PC-9 (cell line): ENCODE results near the gene FANK1. TPM values are rescaled to one million over a fixed set of nuclear protein-coding genes. Genes with fewer than 3 reads are reported as not detected.

Source experiments
- BruUV-seq: library from RNA; stranded (reverse); fragments of 400-500 nt; replicated peaks from 2 replicates; lab custom pipeline; 2021; lab: Mats Ljungman, UMichigan
- CTCF ChIA-PET: fragments of 300-600 bp; sonication (Branson Sonifier 250); formaldehyde crosslinking; loops from one replicate; lab custom pipeline; 2022; ENCODE audit warnings: antibody characterized with exemption; lab: Charles Lee
- POLR2A ChIA-PET: fragments of 300-600 bp; sonication (Branson Sonifier 250); formaldehyde crosslinking; loops from one replicate; lab custom pipeline; 2022; ENCODE audit warnings: antibody characterized with exemption; ENCODE audit not compliant: unreplicated experiment; lab: Charles Lee
- DNase-seq, 2 experiments: peaks; one replicate each; pipeline versions ENCODE4 v3.0.0 to v3.0.0-alpha.2; 2015 to 2022; ENCODE audit warnings: mixed read lengths in 1 of 2
- H2AFZ ChIP-seq: fragments of 200-600 bp; sonication (generic); 2 replicates; pipeline ENCODE4 v1.8.1; 2017; ENCODE audit warnings: antibody characterized with exemption
- H3F3A ChIP-seq: fragments of 200-600 bp; sonication (generic); 2 replicates; pipeline ENCODE4 v1.8.1; 2017; ENCODE audit warnings: antibody characterized with exemption, mild to moderate bottlenecking, low read depth; ENCODE audit not compliant: insufficient read depth
- H3K27ac ChIP-seq: fragments of 200-600 bp; sonication (generic); 2 replicates; pipeline ENCODE4 v1.6.1; 2016; ENCODE audit warnings: mixed run types
- H3K27me3 ChIP-seq: fragments of 200-600 bp; sonication (generic); 2 replicates; pipeline ENCODE4 v1.6.1; 2016; ENCODE audit warnings: low read depth, mixed run types; ENCODE audit not compliant: insufficient read depth
- H3K36me3 ChIP-seq: fragments of 200-600 bp; sonication (generic); 2 replicates; pipeline ENCODE4 v1.6.1; 2016; ENCODE audit warnings: low read depth, mixed run types
- H3K4me1 ChIP-seq: fragments of 200-600 bp; sonication (generic); replicated peaks from 2 replicates; pipeline ENCODE4 v1.6.1; 2016; ENCODE audit warnings: mixed run types; ENCODE audit not compliant: insufficient read depth
- H3K4me2 ChIP-seq: fragments of 200-600 bp; sonication (generic); 2 replicates; pipeline ENCODE4 v1.6.1; 2017; ENCODE audit warnings: mixed run types
- H3K4me3 ChIP-seq: fragments of 200-600 bp; sonication (generic); 2 replicates; pipeline ENCODE4 v1.6.1; 2016; ENCODE audit warnings: mixed run types
- H3K79me2 ChIP-seq: fragments of 200-600 bp; sonication (generic); 2 replicates; pipeline ENCODE4 v1.6.1; 2017; ENCODE audit warnings: low read depth, mixed run types
- H3K9me2 ChIP-seq: fragments of 200-600 bp; sonication (generic); 2 replicates; pipeline ENCODE4 v1.8.1; 2017; ENCODE audit warnings: mild to moderate bottlenecking; ENCODE audit not compliant: insufficient read depth
- H3K9me3 ChIP-seq: fragments of 200-600 bp; sonication (generic); 2 replicates; pipeline ENCODE4 v1.8.1; 2016; ENCODE audit warnings: low read depth; ENCODE audit not compliant: insufficient read depth
- H4K20me1 ChIP-seq: fragments of 200-600 bp; sonication (generic); 2 replicates; pipeline ENCODE4 v1.8.1; 2017; ENCODE audit not compliant: insufficient read depth
- EZH2 ChIP-seq: fragments of 200-600 bp; sonication (generic); IDR thresholded peaks from 2 replicates; pipeline ENCODE4 v1.8.0; 2017; ENCODE audit warnings: antibody characterized with exemption, low read depth
- intact Hi-C: fragments of 100-400 bp; cut with micrococcal nuclease; formaldehyde crosslinking; loops from one replicate; pipeline ENCODE4 v1.10.0; 2022; ENCODE audit not compliant: unreplicated experiment
- total RNA-seq: library from RNA; stranded (reverse); gene quantifications from 2 replicates; pipeline ENCODE4 v1.2.3, GENCODE V29; 2021
- TF ChIP-seq, protein P1 (sequence below): fragments of 200-600 bp; sonication (generic); conservative IDR thresholded peaks from 2 replicates; pipeline ENCODE4 v1.6.1; 2017; ENCODE audit warnings: mixed run types, antibody characterized with exemption, mild to moderate bottlenecking, moderate library complexity

Gene FANK1
- total RNA-seq, 1 experiment from 2014 or later, result 21.4 TPM

DNA sequence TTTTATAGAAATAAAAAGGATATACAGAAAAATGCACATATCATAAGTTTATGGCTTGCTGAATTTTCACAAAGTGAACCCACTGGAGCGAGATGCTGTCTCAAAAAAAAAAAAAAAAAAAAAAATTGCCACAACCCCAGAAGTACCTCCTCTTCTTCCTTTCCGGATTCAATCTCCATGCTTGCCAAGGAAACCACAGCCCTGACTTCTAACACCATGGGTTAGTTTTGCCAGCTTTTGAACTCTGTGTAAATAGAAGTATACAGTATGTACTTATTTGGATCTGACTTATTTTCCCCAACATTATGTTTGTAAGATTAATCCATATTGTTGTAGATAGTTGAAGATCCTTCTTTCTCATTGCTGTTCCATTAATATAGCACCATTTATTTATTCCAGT, 40.0 kb downstream of the FANK1 start:
- ChIA-PET CTCF (no interaction called here), POLR2A (interaction anchor here (0.7 kb wide), 1 partner anchor 1081 kb away, joined by 7 read pairs; no protein-coding TSS in a partner anchor)
- BruUV-seq, result no TSS peak

DNA sequence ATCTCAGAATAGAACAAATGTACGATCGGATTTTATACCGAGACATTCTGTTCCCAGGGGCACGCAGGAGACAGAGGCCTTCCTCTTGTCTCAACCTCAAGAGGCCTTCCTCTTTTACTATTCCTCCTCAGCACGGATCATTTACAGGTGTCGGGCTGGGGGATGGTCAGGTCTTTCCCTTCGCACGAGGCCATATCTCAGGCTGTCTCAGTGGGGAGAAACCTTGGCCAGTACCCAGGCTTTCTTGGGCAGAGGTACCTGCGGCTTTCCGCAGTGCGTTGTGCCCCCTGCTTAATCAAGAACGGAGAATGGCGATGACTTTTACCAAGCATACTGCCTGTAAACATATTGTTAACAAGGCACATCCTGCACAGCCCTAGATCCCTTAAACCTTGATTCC, 44.2 kb downstream of the FANK1 start:
- no peak overlapping the region for H2AFZ ChIP-seq
- no peaks in the 10 kb centered on the region for H3K79me2 ChIP-seq
- POLR2A ChIA-PET, result no interaction called here
- H3K4me2 ChIP-seq, result no peak overlapping the region
- no peak overlapping the region for H3K4me3 ChIP-seq
- CTCF ChIA-PET, result no interaction called here
- H3K9me2 ChIP-seq, result no peaks in the 10 kb centered on the region
- H3K36me3 ChIP-seq, result no peaks in the 10 kb centered on the region
- no peaks in the 10 kb centered on the region; the same call in 1 of the 2 replicates for H3K9me3 ChIP-seq
- H4K20me1 ChIP-seq, result no peaks in the 10 kb centered on the region
- TF ChIP-seq, protein P1, sequence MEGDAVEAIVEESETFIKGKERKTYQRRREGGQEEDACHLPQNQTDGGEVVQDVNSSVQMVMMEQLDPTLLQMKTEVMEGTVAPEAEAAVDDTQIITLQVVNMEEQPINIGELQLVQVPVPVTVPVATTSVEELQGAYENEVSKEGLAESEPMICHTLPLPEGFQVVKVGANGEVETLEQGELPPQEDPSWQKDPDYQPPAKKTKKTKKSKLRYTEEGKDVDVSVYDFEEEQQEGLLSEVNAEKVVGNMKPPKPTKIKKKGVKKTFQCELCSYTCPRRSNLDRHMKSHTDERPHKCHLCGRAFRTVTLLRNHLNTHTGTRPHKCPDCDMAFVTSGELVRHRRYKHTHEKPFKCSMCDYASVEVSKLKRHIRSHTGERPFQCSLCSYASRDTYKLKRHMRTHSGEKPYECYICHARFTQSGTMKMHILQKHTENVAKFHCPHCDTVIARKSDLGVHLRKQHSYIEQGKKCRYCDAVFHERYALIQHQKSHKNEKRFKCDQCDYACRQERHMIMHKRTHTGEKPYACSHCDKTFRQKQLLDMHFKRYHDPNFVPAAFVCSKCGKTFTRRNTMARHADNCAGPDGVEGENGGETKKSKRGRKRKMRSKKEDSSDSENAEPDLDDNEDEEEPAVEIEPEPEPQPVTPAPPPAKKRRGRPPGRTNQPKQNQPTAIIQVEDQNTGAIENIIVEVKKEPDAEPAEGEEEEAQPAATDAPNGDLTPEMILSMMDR, result no peak
- TF ChIP-seq EZH2, result no peak
- DNase-seq, result no peak
- no peaks in the 10 kb centered on the region for H3F3A ChIP-seq
- intact Hi-C loops, result no loop called here
- no TSS peak for BruUV-seq
- H3K4me1 ChIP-seq, result no peaks in the 10 kb centered on the region
- H3K27ac ChIP-seq, result no peak overlapping the region
- H3K27me3 ChIP-seq, result no peaks in the 10 kb centered on the region

More for the DNA sequence above, 40.0 kb downstream of the FANK1 start:
- no peaks in the 10 kb centered on the region for H3K9me3 ChIP-seq
- no peaks in the 10 kb centered on the region for H3K36me3 ChIP-seq
- TF ChIP-seq, protein P1, result no peak
- no peak for TF ChIP-seq EZH2
- no peak overlapping the region for H2AFZ ChIP-seq
- no peaks in the 10 kb centered on the region for H3K79me2 ChIP-seq
- H3K4me1 ChIP-seq, result peaks cover 13% of the 10 kb centered on the region
- H4K20me1 ChIP-seq, result no peaks in the 10 kb centered on the region
- no peaks in the 10 kb centered on the region for H3K9me2 ChIP-seq
- H3K4me2 ChIP-seq, result no peak overlapping the region
- H3K27ac ChIP-seq, result no peak overlapping the region
- no peaks in the 10 kb centered on the region for H3K27me3 ChIP-seq
- peaks cover 2% of the 10 kb centered on the region; the same call in 1 of the 2 replicates for H3F3A ChIP-seq
- intact Hi-C loops, result no loop called here
- H3K4me3 ChIP-seq, result no peak overlapping the region
- no peak for DNase-seq

DNA sequence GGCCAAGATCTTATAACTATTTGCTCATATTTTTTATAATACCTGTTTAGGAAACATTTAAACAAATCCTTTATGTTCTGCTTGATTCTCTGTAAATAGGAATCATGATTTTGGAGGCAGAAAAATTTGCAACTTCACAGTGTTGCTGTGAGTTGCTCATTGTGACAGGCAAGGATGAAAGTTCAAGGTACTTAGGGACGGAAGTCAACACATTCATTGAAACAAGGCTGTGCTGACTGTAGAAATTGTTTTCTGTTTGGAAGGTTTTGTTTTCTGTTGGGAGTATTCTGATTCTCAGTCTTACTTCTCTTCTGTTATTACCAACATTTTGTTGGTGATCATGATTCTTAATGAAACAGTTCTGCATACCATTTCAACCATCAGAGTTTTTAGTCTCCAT, 54.9 kb downstream of the FANK1 start:
- no peaks in the 10 kb centered on the region for H4K20me1 ChIP-seq
- CTCF ChIA-PET, result no interaction called here
- H3K9me3 ChIP-seq, result no peaks in the 10 kb centered on the region; the same call in 1 of the 2 replicates
- no peaks in the 10 kb centered on the region for H3F3A ChIP-seq
- H2AFZ ChIP-seq, result no peak overlapping the region
- H3K79me2 ChIP-seq, result no peaks in the 10 kb centered on the region
- no peaks in the 10 kb centered on the region for H3K9me2 ChIP-seq
- POLR2A ChIA-PET, result no interaction called here
- no TSS peak for BruUV-seq
- no peak overlapping the region for H3K27ac ChIP-seq
- H3K4me3 ChIP-seq, result no peak overlapping the region
- no peaks in the 10 kb centered on the region for H3K27me3 ChIP-seq
- intact Hi-C loops, result no loop called here
- DNase-seq, result no peak
- no peak overlapping the region for H3K4me2 ChIP-seq
- H3K36me3 ChIP-seq, result no peaks in the 10 kb centered on the region
- no peaks in the 10 kb centered on the region for H3K4me1 ChIP-seq
- no peak for TF ChIP-seq EZH2
- TF ChIP-seq, protein P1, result no peak
